Measurements from ENCODE around the gene VARS2. TPM values are rescaled to one million over a fixed set of nuclear protein-coding genes. Genes with fewer than 3 reads are reported as not detected.

Gene VARS2
- total and polyA plus RNA-seq, 9 of the 15 experiments (the other 6 are each of a cell fraction or from before 2014, with no cell fraction given): 1.6 to 53.6 (median 29.9) TPM

DNA sequence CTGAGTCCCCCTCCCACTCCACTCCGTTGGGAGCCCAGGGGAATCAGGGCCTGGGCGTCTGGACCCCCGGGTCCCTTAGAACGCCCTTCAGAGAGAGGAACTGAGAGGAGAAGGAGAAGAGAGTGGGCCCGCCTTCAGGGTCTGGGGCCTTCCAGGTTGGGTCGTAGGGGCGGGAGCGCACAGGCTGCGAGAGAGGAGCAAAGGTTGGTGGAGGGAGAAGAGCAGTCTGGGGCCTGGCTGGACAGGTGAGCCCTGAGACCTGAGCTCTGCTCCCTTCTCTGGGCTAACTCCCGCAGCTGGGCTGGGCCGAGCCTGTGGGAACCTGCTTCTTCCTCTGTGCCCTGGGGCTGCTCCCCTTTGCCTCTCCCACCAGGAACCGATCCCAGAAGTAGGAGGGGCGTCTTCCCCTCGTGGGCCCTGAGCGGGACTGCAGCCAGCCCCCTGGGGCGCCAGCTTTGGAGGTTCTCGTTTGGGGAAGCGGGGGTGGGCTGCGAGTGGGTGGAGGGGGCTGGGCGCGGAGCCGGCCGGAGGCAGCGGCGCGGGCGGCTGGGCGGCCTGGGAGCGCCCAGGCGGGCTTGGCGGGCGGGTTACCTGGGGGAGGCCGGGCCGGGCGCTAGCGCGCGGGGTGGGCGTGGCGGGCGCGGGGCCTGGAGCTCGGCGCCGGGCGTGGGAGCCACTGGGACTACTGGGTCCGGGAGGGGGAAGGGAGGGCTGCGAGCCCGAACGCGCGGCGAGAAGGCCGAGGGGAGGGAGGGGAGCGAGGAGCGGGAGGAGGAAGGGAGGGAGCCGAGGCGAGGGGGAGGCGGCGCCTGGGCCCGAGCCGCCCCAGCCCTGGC is 30.1 kb upstream of the VARS2 start, which contains the start of gene DDR1 (continued):
- peak; percentile 79 to 92 for TF ChIP-seq MAZ (CRISPR knock-in tag; conservative IDR thresholded peaks at IDR 0.05 in 1 of 2, IDR thresholded peaks at IDR 0.05 in 1 of 2)
- TF ChIP-seq, protein P1, sequence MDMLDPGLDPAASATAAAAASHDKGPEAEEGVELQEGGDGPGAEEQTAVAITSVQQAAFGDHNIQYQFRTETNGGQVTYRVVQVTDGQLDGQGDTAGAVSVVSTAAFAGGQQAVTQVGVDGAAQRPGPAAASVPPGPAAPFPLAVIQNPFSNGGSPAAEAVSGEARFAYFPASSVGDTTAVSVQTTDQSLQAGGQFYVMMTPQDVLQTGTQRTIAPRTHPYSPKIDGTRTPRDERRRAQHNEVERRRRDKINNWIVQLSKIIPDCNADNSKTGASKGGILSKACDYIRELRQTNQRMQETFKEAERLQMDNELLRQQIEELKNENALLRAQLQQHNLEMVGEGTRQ (CRISPR knock-in tag; IDR thresholded peaks at IDR 0.05): no peak
- TF ChIP-seq, protein P2, sequence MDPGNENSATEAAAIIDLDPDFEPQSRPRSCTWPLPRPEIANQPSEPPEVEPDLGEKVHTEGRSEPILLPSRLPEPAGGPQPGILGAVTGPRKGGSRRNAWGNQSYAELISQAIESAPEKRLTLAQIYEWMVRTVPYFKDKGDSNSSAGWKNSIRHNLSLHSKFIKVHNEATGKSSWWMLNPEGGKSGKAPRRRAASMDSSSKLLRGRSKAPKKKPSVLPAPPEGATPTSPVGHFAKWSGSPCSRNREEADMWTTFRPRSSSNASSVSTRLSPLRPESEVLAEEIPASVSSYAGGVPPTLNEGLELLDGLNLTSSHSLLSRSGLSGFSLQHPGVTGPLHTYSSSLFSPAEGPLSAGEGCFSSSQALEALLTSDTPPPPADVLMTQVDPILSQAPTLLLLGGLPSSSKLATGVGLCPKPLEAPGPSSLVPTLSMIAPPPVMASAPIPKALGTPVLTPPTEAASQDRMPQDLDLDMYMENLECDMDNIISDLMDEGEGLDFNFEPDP (CRISPR knock-in tag; IDR thresholded peaks at IDR 0.05): no peak
- no peak for TF ChIP-seq BHLHE40 (IDR thresholded peaks at IDR 0.05; ENCODE audit: low read length)
- TF ChIP-seq, protein P3, sequence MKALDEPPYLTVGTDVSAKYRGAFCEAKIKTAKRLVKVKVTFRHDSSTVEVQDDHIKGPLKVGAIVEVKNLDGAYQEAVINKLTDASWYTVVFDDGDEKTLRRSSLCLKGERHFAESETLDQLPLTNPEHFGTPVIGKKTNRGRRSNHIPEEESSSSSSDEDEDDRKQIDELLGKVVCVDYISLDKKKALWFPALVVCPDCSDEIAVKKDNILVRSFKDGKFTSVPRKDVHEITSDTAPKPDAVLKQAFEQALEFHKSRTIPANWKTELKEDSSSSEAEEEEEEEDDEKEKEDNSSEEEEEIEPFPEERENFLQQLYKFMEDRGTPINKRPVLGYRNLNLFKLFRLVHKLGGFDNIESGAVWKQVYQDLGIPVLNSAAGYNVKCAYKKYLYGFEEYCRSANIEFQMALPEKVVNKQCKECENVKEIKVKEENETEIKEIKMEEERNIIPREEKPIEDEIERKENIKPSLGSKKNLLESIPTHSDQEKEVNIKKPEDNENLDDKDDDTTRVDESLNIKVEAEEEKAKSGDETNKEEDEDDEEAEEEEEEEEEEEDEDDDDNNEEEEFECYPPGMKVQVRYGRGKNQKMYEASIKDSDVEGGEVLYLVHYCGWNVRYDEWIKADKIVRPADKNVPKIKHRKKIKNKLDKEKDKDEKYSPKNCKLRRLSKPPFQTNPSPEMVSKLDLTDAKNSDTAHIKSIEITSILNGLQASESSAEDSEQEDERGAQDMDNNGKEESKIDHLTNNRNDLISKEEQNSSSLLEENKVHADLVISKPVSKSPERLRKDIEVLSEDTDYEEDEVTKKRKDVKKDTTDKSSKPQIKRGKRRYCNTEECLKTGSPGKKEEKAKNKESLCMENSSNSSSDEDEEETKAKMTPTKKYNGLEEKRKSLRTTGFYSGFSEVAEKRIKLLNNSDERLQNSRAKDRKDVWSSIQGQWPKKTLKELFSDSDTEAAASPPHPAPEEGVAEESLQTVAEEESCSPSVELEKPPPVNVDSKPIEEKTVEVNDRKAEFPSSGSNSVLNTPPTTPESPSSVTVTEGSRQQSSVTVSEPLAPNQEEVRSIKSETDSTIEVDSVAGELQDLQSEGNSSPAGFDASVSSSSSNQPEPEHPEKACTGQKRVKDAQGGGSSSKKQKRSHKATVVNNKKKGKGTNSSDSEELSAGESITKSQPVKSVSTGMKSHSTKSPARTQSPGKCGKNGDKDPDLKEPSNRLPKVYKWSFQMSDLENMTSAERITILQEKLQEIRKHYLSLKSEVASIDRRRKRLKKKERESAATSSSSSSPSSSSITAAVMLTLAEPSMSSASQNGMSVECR (CRISPR knock-in tag; IDR thresholded peaks at IDR 0.05): no peak
- no peak for TF ChIP-seq MCM7 (IDR thresholded peaks at IDR 0.05)
- TF ChIP-seq LEF1 (IDR thresholded peaks at IDR 0.05): no peak
- peak; percentile 56 for TF ChIP-seq ZBTB7A (IDR thresholded peaks at IDR 0.05; ENCODE audit: borderline replicate concordance, control insufficient read depth, low read depth, low read length)
- TF ChIP-seq KDM5B (IDR thresholded peaks at IDR 0.05; ENCODE audit: insufficient replicate concordance, low read depth, low read length): peak; percentile 44
- TF ChIP-seq ZNF584 (CRISPR knock-in tag; IDR thresholded peaks at IDR 0.05; ENCODE audit: low read depth): no peak
- TF ChIP-seq, protein P4, sequence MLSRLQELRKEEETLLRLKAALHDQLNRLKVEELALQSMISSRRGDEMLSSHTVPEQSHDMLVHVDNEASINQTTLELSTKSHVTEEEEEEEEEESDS (CRISPR knock-in tag; IDR thresholded peaks at IDR 0.05): no peak
- no peak for TF ChIP-seq ZNF586 (CRISPR knock-in tag; conservative IDR thresholded peaks at IDR 0.05)
- TF ChIP-seq, protein P5, sequence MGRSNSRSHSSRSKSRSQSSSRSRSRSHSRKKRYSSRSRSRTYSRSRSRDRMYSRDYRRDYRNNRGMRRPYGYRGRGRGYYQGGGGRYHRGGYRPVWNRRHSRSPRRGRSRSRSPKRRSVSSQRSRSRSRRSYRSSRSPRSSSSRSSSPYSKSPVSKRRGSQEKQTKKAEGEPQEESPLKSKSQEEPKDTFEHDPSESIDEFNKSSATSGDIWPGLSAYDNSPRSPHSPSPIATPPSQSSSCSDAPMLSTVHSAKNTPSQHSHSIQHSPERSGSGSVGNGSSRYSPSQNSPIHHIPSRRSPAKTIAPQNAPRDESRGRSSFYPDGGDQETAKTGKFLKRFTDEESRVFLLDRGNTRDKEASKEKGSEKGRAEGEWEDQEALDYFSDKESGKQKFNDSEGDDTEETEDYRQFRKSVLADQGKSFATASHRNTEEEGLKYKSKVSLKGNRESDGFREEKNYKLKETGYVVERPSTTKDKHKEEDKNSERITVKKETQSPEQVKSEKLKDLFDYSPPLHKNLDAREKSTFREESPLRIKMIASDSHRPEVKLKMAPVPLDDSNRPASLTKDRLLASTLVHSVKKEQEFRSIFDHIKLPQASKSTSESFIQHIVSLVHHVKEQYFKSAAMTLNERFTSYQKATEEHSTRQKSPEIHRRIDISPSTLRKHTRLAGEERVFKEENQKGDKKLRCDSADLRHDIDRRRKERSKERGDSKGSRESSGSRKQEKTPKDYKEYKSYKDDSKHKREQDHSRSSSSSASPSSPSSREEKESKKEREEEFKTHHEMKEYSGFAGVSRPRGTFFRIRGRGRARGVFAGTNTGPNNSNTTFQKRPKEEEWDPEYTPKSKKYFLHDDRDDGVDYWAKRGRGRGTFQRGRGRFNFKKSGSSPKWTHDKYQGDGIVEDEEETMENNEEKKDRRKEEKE (IDR thresholded peaks at IDR 0.05; ENCODE audit: borderline replicate concordance in 1 of 2, control insufficient read depth in 1 of 2, low read depth in 2 of 2, low read length in 1 of 2): no peak
- no peak for TF ChIP-seq ZNF431 (CRISPR knock-in tag; IDR thresholded peaks at IDR 0.05)
- TF ChIP-seq NFIX (CRISPR knock-in tag; IDR thresholded peaks at IDR 0.05; ENCODE audit: low read depth): no peak
- no peak for TF ChIP-seq ZNF507 (tag; conservative IDR thresholded peaks at IDR 0.05)

Data from K562 (cell line).